Thyroid gland (tissue), 4 donors: ENCODE data around the gene TBC1D20.

Source experiments
- POLR2A ChIP-seq, 2 donors: fragments of 450-650 bp; IDR thresholded peaks; one replicate each; pipeline ENCODE4 v1.6.1; 2017; ENCODE audit warnings: antibody characterized with exemption in 2 of 2, mild to moderate bottlenecking in 2 of 2, moderate library complexity in 1 of 2
- TF ChIP-seq, protein P1 (sequence below), 6 experiments: fragments of 200-600 bp in 3 of 6; fragments of 450-650 bp in 3 of 6; sonication (generic) in 3 of 6; IDR thresholded peaks; one replicate each; pipeline ENCODE4 v1.5.1; 2016 to 2019; ENCODE audit warnings: antibody characterized with exemption in 6 of 6, mild to moderate bottlenecking in 2 of 6, inconsistent platforms in 1 of 6, moderate library complexity in 1 of 6

DNA sequence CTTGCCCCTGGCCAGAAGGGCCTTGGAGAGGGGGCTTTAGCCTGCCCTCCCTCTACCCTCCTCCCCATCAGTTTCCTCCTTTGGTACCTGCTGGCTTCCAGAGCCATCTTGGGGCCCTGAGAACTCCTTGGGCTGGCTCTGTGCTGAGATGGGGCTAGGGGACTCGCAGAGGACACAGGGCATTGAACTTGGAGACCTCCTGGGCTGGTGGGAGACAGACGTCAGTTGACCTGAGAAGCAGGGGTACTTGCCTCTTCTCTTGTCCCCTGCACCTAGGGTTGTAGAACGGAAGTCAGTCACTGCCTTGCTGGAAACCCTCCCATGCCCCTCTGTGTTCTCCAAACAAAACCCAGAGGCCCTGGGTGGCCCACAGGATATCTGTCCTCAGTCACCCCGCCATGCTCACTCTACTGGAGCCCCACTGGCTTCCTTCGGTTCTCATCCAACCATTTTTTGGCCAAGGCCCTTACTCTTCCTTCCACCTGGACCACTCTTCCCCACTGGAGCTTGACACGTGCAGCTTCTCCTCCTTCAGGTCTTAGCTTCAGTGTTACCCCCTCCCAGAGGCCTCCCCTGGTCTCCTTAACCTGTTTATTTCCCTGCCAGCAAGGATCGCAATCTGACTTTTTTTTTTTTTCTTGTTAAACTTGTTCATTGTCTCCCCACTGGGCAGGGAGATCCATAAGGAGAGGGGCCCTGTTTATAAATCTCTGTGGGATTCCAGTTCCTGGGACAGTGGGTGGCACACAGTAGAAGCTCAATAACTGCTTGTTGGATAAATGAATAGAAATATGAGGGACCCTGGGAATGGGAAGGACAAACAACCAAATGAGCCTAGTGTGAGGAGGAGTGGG, 53.3 kb downstream of the TBC1D20 start:
- TF ChIP-seq, protein P1, sequence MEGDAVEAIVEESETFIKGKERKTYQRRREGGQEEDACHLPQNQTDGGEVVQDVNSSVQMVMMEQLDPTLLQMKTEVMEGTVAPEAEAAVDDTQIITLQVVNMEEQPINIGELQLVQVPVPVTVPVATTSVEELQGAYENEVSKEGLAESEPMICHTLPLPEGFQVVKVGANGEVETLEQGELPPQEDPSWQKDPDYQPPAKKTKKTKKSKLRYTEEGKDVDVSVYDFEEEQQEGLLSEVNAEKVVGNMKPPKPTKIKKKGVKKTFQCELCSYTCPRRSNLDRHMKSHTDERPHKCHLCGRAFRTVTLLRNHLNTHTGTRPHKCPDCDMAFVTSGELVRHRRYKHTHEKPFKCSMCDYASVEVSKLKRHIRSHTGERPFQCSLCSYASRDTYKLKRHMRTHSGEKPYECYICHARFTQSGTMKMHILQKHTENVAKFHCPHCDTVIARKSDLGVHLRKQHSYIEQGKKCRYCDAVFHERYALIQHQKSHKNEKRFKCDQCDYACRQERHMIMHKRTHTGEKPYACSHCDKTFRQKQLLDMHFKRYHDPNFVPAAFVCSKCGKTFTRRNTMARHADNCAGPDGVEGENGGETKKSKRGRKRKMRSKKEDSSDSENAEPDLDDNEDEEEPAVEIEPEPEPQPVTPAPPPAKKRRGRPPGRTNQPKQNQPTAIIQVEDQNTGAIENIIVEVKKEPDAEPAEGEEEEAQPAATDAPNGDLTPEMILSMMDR (IDR thresholded peaks at IDR 0.05) = no peak
- no peak for TF ChIP-seq POLR2A (IDR thresholded peaks at IDR 0.05)
